ENCODE data around the gene HSDL2.

DNA sequence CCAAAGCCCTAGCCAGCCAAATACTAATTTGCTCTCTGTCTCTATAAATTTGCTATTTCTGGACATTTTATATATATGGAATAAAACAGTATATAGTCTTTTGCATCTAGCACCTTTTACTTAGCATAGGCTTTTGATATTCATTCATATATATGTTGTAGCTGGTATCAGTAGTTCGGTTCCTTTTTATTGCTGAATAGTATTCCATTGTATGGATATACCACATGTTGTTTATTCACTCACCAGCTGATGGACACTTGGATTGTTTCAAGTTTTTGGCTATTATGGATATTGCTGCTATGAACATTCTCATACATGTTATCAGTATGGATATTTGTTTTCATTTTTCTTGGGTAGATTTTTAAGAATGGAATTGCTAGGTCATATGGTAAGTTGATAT is 82.9 kb downstream of the HSDL2 start:
- no peak for TF ChIP-seq POLR2A (IDR thresholded peaks at IDR 0.05; ENCODE audit: low read length)
- TF ChIP-seq GATA1 (IDR thresholded peaks at IDR 0.05; ENCODE audit: low read depth, low read length): no peak
